Lung microvascular endothelial cell (primary cell): ENCODE data around the gene TUBGCP2. TPM values are rescaled to one million over a fixed set of nuclear protein-coding genes. Genes with fewer than 3 reads are reported as not detected.
A peak's percentile ranks its signal among the peaks of the same experiment; 100 is the strongest.
"Not testable (repeated sequence)": the region's sequence is repeated elsewhere in the genome, so short reads cannot be mapped to it uniquely, and the experiment has no call there.

ENCODE experiments used
- DNase-seq, 2 donors: peaks; one replicate each; pipeline versions ENCODE4 v3.0.0 to v3.0.0-alpha.2; 2010; ENCODE audit warnings: low read depth in 2 of 2
- total RNA-seq: library from RNA; depleted of rRNA; stranded (reverse); fragments of >200 nt; gene quantifications from 2 replicates; pipeline ENCODE4 v1.2.1, GENCODE V29; 2014

Gene TUBGCP2
- total RNA-seq, 1 donor from 2014 or later = 35.3 TPM

GRCh38 chr10:133265052-133265451, 43.6 kb downstream of the TUBGCP2 start:
- not testable (repeated sequence) for DNase-seq

GRCh38 chr10:133264461-133264860, 44.2 kb downstream of the TUBGCP2 start:
- no peak for DNase-seq

GRCh38 chr10:133263674-133264073, 45.0 kb downstream of the TUBGCP2 start:
- DNase-seq = no peak

- DNase-seq = no peak
Observed at GRCh38 chr10:133262696-133263095, 46.0 kb downstream of the TUBGCP2 start.

GRCh38 chr10:133261726-133262325, 46.8 kb downstream of the TUBGCP2 start:
- DNase-seq = peak; percentile 54 to 80

GRCh38 chr10:133260895-133261725, 47.6 kb downstream of the TUBGCP2 start:
- DNase-seq = peak in 1 of 2 donors; percentile 46

GRCh38 chr10:133259602-133259989, 49.1 kb downstream of the TUBGCP2 start:
- no peak for DNase-seq

GRCh38 chr10:133258818-133259601, 49.7 kb downstream of the TUBGCP2 start:
- DNase-seq = peak; percentile 73 to 97

- no peak for DNase-seq
Observed at GRCh38 chr10:133258066-133258817, 50.4 kb downstream of the TUBGCP2 start.

- DNase-seq = peak; percentile 20 to 58
Observed at GRCh38 chr10:133257489-133258065, 51.1 kb downstream of the TUBGCP2 start.

- DNase-seq = no peak
Observed at GRCh38 chr10:133255323-133255722, 53.3 kb downstream of the TUBGCP2 start.

GRCh38 chr10:133254421-133255120, 54.1 kb downstream of the TUBGCP2 start:
- DNase-seq = no peak

- no peak for DNase-seq
Observed at GRCh38 chr10:133253361-133253955, 55.2 kb downstream of the TUBGCP2 start.

- no peak for DNase-seq
Observed at GRCh38 chr10:133252223-133252552, 56.5 kb downstream of the TUBGCP2 start.

GRCh38 chr10:133251388-133252222, 57.1 kb downstream of the TUBGCP2 start:
- no peak for DNase-seq

- DNase-seq = no peak
Observed at GRCh38 chr10:133249975-133250754, 58.5 kb downstream of the TUBGCP2 start.

GRCh38 chr10:133249094-133249780, 59.4 kb downstream of the TUBGCP2 start:
- no peak for DNase-seq

- DNase-seq = no peak
Observed at GRCh38 chr10:133248334-133248715, 60.3 kb downstream of the TUBGCP2 start.
